Natural killer cell (primary cell): ENCODE results near the gene INSRR. TPM values are rescaled to one million over a fixed set of nuclear protein-coding genes. Genes with fewer than 3 reads are reported as not detected.
A peak's percentile ranks its signal among the peaks of the same experiment; 100 is the strongest.

Experiments
- ATAC-seq, 3 donors: fragments of 150-1000 bp in 2 of 3; fragments of 200-7000 bp in 1 of 3; cut with Tn5 transposase; 1 replicate in 1 of 3; 2 replicates in 2 of 3; pipeline ENCODE4 v1.10.0; 2021; ENCODE audit warnings: mild to moderate bottlenecking in 2 of 3, moderate library complexity in 2 of 3
- DNase-seq, 2 donors: peaks; one replicate each; pipeline versions ENCODE4 v3.0.0 to v3.0.0-alpha.2; 2013 to 2021; ENCODE audit warnings: mixed read lengths in 1 of 2
- H3K27ac ChIP-seq: one replicate; pipeline ENCODE4 v1.5.1; 2013; ENCODE audit warnings: mild to moderate bottlenecking, low read length
- H3K27me3 ChIP-seq: one replicate; pipeline ENCODE4 v1.6.1; 2013; ENCODE audit warnings: low read length; ENCODE audit not compliant: control insufficient read depth, insufficient read depth
- H3K36me3 ChIP-seq: one replicate; pipeline ENCODE4 v1.6.1; 2013; ENCODE audit warnings: low read length; ENCODE audit not compliant: control insufficient read depth, insufficient read depth
- H3K4me1 ChIP-seq: one replicate; pipeline ENCODE4 v1.6.1; 2013; ENCODE audit warnings: low read length; ENCODE audit not compliant: control insufficient read depth, insufficient read depth
- H3K4me3 ChIP-seq: one replicate; pipeline ENCODE4 v1.5.1; 2013; ENCODE audit warnings: low read length
- H3K9me3 ChIP-seq: one replicate; pipeline ENCODE4 v1.6.1; 2013; ENCODE audit warnings: low read length; ENCODE audit not compliant: control insufficient read depth, insufficient read depth
- H3K27ac Mint-ChIP-seq, 2 donors: one replicate each; pipeline ENCODE4 v1.8.0; 2022; ENCODE audit warnings: mild to moderate bottlenecking in 2 of 2, mixed read lengths in 2 of 2, moderate library complexity in 1 of 2
- H3K27me3 Mint-ChIP-seq, 2 donors: one replicate each; pipeline ENCODE4 v1.8.0; 2022; ENCODE audit warnings: low read depth in 2 of 2, mixed read lengths in 2 of 2
- H3K36me3 Mint-ChIP-seq: one replicate; pipeline ENCODE4 v1.8.0; 2022; ENCODE audit warnings: mixed read lengths
- H3K4me1 Mint-ChIP-seq, 2 donors: one replicate each; pipeline ENCODE4 v1.8.0; 2022; ENCODE audit warnings: mixed read lengths in 2 of 2
- H3K4me3 Mint-ChIP-seq: one replicate; pipeline ENCODE4 v1.8.0; 2022; ENCODE audit warnings: mild to moderate bottlenecking, moderate library complexity, mixed read lengths
- H3K9me3 Mint-ChIP-seq, 2 donors: one replicate each; pipeline ENCODE4 v1.8.0; 2022; ENCODE audit warnings: mixed read lengths in 2 of 2
- WGBS: methylation state at CpG from one replicate; pipeline ENCODE4 v1.1.7; 2013; ENCODE audit warnings: missing lambda C conversion rate; ENCODE audit not compliant: insufficient coverage; 5-methylcytosine and 5-hydroxymethylcytosine counted together
- intact Hi-C: fragments of 100-400 bp; cut with micrococcal nuclease; formaldehyde crosslinking; loops from one replicate; pipeline ENCODE4 v1.14.2; 2022
- total RNA-seq, 4 donors: library from RNA; stranded (reverse); fragments of 120-200 nt in 1 of 4; gene quantifications; one replicate each; pipeline versions ENCODE4 v1.2.3 to v1.2.4, GENCODE V29; 2013 to 2022
- TF ChIP-seq, protein P1 (sequence below): fragments of 200-600 bp; IDR thresholded peaks from one replicate; pipeline ENCODE4 v1.8.0; 2022; ENCODE audit warnings: antibody characterized with exemption

The INSRR gene
- total RNA-seq, 3 donors from 2014 or later (not counting 1 experiment from before 2014, with no cell fraction given), result 0.10 to 0.18 (median 0.14) TPM

DNA sequence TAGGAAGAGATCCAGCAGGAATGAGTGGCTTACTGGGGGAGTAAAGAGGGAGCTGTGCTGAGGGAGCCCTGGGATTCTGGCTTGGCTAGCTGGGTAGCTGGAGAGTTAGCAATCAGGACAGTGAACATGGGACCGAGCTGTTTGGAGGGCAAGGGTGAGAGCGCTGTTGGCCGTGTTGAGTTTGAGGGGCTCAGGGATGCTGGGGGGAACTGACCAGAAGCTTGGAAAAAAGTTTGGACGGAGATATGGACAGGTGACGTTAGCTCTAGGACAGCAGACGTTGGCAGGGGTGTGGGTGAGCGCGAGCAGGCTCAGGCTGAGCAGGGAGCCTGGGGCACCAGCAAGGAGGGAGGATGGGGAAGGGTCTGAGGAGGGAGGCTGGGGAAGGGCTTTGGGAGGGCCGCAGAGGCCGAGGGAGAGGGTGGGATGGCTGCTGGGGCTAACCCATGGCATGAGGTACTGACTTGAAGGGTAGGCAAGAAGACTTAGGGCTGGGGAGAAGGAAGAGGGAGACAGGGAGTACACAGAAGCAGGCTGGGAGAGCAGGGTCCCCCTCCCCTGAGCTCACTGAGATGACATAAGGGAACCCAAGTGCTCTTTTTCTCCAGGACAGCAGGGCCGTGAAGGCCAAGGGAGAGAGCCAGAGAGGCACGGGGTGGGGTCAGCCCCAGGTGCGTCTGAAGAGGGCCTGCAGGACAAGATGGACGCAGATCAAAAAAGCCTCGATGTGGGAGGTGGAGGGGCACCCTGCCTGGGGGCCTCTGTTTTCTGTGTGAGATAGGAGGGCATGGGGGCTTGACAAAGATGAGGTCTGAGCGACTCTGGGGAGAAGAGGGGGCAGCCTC lies 50.5 kb downstream of the INSRR start:
- 94% methylated on average over 16 of the region's 16 CpGs for WGBS
- H3K27ac ChIP-seq, result peak overlapping the region; percentile 50
- H3K4me1 Mint-ChIP-seq, result peaks cover 67 to 90% of the 10 kb centered on the region in 2 donors
- intact Hi-C loops, result no loop called here
- H3K27me3 ChIP-seq, result no peaks in the 10 kb centered on the region
- H3K4me3 ChIP-seq, result no peak overlapping the region
- peaks cover 68% of the 10 kb centered on the region for H3K4me1 ChIP-seq
- TF ChIP-seq, protein P1, sequence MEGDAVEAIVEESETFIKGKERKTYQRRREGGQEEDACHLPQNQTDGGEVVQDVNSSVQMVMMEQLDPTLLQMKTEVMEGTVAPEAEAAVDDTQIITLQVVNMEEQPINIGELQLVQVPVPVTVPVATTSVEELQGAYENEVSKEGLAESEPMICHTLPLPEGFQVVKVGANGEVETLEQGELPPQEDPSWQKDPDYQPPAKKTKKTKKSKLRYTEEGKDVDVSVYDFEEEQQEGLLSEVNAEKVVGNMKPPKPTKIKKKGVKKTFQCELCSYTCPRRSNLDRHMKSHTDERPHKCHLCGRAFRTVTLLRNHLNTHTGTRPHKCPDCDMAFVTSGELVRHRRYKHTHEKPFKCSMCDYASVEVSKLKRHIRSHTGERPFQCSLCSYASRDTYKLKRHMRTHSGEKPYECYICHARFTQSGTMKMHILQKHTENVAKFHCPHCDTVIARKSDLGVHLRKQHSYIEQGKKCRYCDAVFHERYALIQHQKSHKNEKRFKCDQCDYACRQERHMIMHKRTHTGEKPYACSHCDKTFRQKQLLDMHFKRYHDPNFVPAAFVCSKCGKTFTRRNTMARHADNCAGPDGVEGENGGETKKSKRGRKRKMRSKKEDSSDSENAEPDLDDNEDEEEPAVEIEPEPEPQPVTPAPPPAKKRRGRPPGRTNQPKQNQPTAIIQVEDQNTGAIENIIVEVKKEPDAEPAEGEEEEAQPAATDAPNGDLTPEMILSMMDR, result no peak
- DNase-seq (no peak), ATAC-seq (no peak)
- H3K27me3 Mint-ChIP-seq, result no peaks in the 10 kb centered on the region
- H3K36me3 ChIP-seq, result peaks cover 62% of the 10 kb centered on the region
- H3K9me3 Mint-ChIP-seq, result no peaks in the 10 kb centered on the region
- H3K27ac Mint-ChIP-seq, result peak overlapping the region; percentile 94 to 98
- peak overlapping the region; percentile 85 for H3K4me3 Mint-ChIP-seq
- no peaks in the 10 kb centered on the region for H3K9me3 ChIP-seq
- peaks cover 20% of the 10 kb centered on the region for H3K36me3 Mint-ChIP-seq

DNA sequence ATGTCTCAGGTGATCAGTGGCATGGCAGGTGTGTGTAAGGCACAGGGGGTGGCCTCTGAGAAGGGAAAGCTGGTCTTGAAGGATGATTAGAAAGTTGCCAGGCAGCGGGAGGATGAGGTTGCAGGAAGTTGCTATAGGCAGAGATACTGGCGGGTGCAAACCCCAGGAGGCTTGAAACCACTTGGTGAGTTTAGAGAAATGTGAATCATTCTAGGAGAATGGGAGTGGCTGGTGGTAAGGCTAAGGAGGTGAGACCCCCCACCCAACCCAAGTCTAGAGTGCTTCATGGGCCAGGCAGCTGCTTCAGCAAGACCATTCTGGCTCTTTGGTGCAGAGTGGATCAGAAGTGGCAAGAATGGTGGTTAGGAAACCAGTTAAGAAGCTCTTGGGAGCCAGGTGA lies 51.3 kb downstream of the INSRR start:
- Histone ChIP-seq H3K36me3 (peaks cover 54% of the 10 kb centered on the region), H3K27me3 (no peaks in the 10 kb centered on the region), H3K4me3 (no peak overlapping the region), H3K4me1 (peaks cover 60% of the 10 kb centered on the region), H3K27ac (peak overlapping the region; percentile 50), H3K9me3 (no peaks in the 10 kb centered on the region)
- 13% methylated on average over 2 of the region's 2 CpGs for WGBS
- DNase-seq, result peak in 1 of 2 donors; percentile 38
- intact Hi-C loops, result no loop called here
- H3K27me3 Mint-ChIP-seq, result no peaks in the 10 kb centered on the region
- TF ChIP-seq, protein P1, result no peak
- H3K9me3 Mint-ChIP-seq, result no peaks in the 10 kb centered on the region
- H3K4me3 Mint-ChIP-seq, result peak overlapping the region; percentile 85
- H3K4me1 Mint-ChIP-seq, result peaks cover 59 to 89% of the 10 kb centered on the region in 2 donors
- H3K27ac Mint-ChIP-seq, result peak overlapping the region; percentile 94 to 98
- ATAC-seq, result peak; percentile 27 to 49 (median 35)
- H3K36me3 Mint-ChIP-seq, result peaks cover 16% of the 10 kb centered on the region

DNA sequence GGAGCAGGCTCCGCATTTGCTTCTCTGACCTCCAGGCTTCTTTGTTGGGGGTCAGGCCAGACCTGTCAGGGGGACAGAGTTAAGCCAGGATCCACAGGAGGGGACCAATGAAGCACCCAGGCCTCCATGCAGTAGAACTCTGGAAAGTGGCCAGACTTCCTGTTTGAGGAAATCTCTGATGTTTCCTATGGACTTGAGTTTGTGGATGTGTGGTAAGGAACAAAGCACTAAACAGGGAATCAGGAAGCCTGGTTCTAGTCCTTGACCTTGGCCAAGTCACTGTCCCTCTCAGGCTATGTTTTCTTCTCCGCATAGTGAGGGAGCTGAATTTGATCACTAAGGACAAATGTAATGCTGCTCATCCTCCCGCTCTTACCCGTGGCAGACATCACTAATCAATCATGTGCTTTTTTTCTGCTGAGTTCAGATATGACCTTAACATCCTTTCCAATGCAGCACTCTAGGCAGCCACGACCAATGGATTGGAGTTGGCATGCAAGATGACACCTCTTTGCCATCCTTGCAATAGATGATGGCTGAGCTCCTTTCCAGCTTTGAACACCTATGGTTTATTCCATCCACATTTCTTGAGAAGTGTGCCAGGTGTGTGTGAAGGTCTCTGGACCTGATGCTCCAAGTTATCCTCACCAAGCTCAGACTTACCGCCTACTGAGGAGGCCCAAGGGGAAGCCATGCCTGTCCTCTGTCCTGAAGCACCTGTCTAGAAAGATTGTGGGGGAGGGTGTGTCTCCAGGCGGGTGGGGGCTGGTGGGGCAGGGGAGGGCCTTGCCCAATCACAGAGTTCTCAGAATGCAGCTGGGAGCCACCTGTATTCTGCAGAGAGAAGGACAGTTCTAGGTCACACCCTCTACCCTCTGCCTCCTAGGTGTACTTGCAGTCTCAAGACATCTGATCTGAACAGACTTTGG lies 52.1 kb downstream of the INSRR start:
- peak overlapping the region; percentile 85 for H3K4me3 Mint-ChIP-seq
- H3K9me3 Mint-ChIP-seq, result no peaks in the 10 kb centered on the region
- Histone ChIP-seq H3K4me1 (peaks cover 54% of the 10 kb centered on the region), H3K27me3 (no peaks in the 10 kb centered on the region), H3K27ac (peak overlapping the region; percentile 50), H3K9me3 (no peaks in the 10 kb centered on the region), H3K36me3 (peaks cover 47% of the 10 kb centered on the region), H3K4me3 (no peak overlapping the region)
- peaks cover 58 to 88% of the 10 kb centered on the region in 2 donors for H3K4me1 Mint-ChIP-seq
- TF ChIP-seq, protein P1, result no peak
- WGBS, result 91% methylated on average over 7 of the region's 7 CpGs
- intact Hi-C loops, result no loop called here
- peaks cover 8% of the 10 kb centered on the region for H3K36me3 Mint-ChIP-seq
- peak overlapping the region; percentile 94 to 98 for H3K27ac Mint-ChIP-seq
- H3K27me3 Mint-ChIP-seq, result no peaks in the 10 kb centered on the region
- no peak for DNase-seq
- ATAC-seq, result peak in 1 of 3 donors; percentile 2
